ENCODE data around the gene MUC2.

- TF ChIP-seq, protein P1, sequence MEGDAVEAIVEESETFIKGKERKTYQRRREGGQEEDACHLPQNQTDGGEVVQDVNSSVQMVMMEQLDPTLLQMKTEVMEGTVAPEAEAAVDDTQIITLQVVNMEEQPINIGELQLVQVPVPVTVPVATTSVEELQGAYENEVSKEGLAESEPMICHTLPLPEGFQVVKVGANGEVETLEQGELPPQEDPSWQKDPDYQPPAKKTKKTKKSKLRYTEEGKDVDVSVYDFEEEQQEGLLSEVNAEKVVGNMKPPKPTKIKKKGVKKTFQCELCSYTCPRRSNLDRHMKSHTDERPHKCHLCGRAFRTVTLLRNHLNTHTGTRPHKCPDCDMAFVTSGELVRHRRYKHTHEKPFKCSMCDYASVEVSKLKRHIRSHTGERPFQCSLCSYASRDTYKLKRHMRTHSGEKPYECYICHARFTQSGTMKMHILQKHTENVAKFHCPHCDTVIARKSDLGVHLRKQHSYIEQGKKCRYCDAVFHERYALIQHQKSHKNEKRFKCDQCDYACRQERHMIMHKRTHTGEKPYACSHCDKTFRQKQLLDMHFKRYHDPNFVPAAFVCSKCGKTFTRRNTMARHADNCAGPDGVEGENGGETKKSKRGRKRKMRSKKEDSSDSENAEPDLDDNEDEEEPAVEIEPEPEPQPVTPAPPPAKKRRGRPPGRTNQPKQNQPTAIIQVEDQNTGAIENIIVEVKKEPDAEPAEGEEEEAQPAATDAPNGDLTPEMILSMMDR (IDR thresholded peaks at IDR 0.05), result no peak
- no peak for TF ChIP-seq POLR2A (IDR thresholded peaks at IDR 0.05)
Observed at GRCh38 chr11:1107316-1108245, 32.9 kb downstream of the MUC2 start.
